OCI-LY1 (cell line): ENCODE results near the gene VSTM4.

Experiments used
- H2AFZ ChIP-seq: fragments of 200-600 bp; sonication (generic), shearing (Covaris generic); 2 replicates; pipeline ENCODE4 v1.6.0; 2014; ENCODE audit warnings: antibody characterized with exemption, mild to moderate bottlenecking, low read length
- H3F3A ChIP-seq: fragments of 200-600 bp; sonication (generic), shearing (Covaris generic); 2 replicates; pipeline ENCODE4 v1.6.0; 2014; ENCODE audit warnings: mild to moderate bottlenecking, antibody characterized with exemption, low read length, moderate library complexity; ENCODE audit not compliant: insufficient read depth
- H3K27ac ChIP-seq: fragments of 200-600 bp; sonication (generic); 2 replicates; pipeline ENCODE4 v1.5.1; 2014; ENCODE audit warnings: low read length, mixed run types, mild to moderate bottlenecking, low read depth; ENCODE audit not compliant: poor library complexity, severe bottlenecking
- H3K27me3 ChIP-seq: fragments of 200-600 bp; sonication (generic); 2 replicates; pipeline ENCODE4 v1.6.0; 2014; ENCODE audit warnings: antibody characterized with exemption, mild to moderate bottlenecking, low read length, moderate library complexity; ENCODE audit not compliant: insufficient read depth
- H3K36me3 ChIP-seq: fragments of 200-600 bp; sonication (generic); 2 replicates; pipeline ENCODE4 v1.6.1; 2014; ENCODE audit warnings: mild to moderate bottlenecking, antibody characterized with exemption, low read length, moderate library complexity, mixed read lengths; ENCODE audit not compliant: insufficient read depth
- H3K4me1 ChIP-seq: fragments of 200-600 bp; sonication (generic); 2 replicates; pipeline ENCODE4 v1.5.1; 2014; ENCODE audit warnings: mild to moderate bottlenecking, low read length, moderate library complexity; ENCODE audit not compliant: insufficient read depth, severe bottlenecking
- H3K4me2 ChIP-seq: fragments of 200-600 bp; sonication (generic), shearing (Covaris generic); 2 replicates; pipeline ENCODE4 v1.6.1; 2014; ENCODE audit warnings: low read length
- H3K4me3 ChIP-seq: fragments of 200-600 bp; sonication (generic); 2 replicates; pipeline ENCODE4 v1.5.1; 2014; ENCODE audit warnings: low read length, low read depth, mild to moderate bottlenecking, mixed read lengths; ENCODE audit not compliant: poor library complexity, severe bottlenecking
- H3K79me2 ChIP-seq: fragments of 200-600 bp; shearing (Covaris generic); 2 replicates; pipeline ENCODE4 v1.6.1; 2016; ENCODE audit warnings: mixed run types, low read length, mixed read lengths; ENCODE audit not compliant: insufficient read depth
- H3K9ac ChIP-seq: fragments of 200-600 bp; sonication (generic), shearing (Covaris generic); 2 replicates; pipeline ENCODE4 v1.6.1; 2014; ENCODE audit warnings: mild to moderate bottlenecking, low read length, mixed read lengths
- H3K9me2 ChIP-seq: fragments of 200-600 bp; sonication (generic), shearing (Covaris generic); 2 replicates; pipeline ENCODE4 v1.6.1; 2014; ENCODE audit warnings: low read depth, mild to moderate bottlenecking, low read length, mixed read lengths
- H3K9me3 ChIP-seq: fragments of 200-600 bp; shearing (Covaris generic); 2 replicates; pipeline ENCODE4 v1.6.1; 2014; ENCODE audit warnings: low read length, mixed read lengths
- H4K20me1 ChIP-seq: fragments of 200-600 bp; sonication (generic), shearing (Covaris generic); 2 replicates; pipeline ENCODE4 v1.6.0; 2016; ENCODE audit warnings: mild to moderate bottlenecking, low read length; ENCODE audit not compliant: insufficient read depth
- EZH2 ChIP-seq: fragments of 200-600 bp; sonication (generic), shearing (Covaris generic); IDR thresholded peaks from 2 replicates; pipeline ENCODE4 v1.8.0; 2017; ENCODE audit warnings: borderline replicate concordance, mixed run types, mild to moderate bottlenecking, antibody characterized with exemption, low read length, moderate library complexity, mixed read lengths
- TF ChIP-seq, protein P1 (sequence below): fragments of 200-600 bp; sonication (generic), shearing (Covaris generic); IDR thresholded peaks from 2 replicates; pipeline ENCODE4 v1.5.1; 2017; ENCODE audit warnings: mild to moderate bottlenecking, antibody characterized with exemption, low read length, moderate library complexity, mixed read lengths

VSTM4 gene

GRCh38 chr10:49050366-49050765 lies 65.0 kb downstream of the VSTM4 start:
- Histone ChIP-seq H3K27me3 (no peaks in the 10 kb centered on the region), H2AFZ (no peak overlapping the region), H3K36me3 (no peaks in the 10 kb centered on the region), H4K20me1 (no peaks in the 10 kb centered on the region), H3K4me1 (peaks cover 12% of the 10 kb centered on the region), H3K79me2 (no peaks in the 10 kb centered on the region), H3K9me3 (no peaks in the 10 kb centered on the region), H3K4me2 (no peak overlapping the region), H3K4me3 (no peak overlapping the region), H3F3A (no peaks in the 10 kb centered on the region), H3K27ac (no peak overlapping the region), H3K9me2 (no peaks in the 10 kb centered on the region), H3K9ac (no peak overlapping the region)
- TF ChIP-seq EZH2, result no peak
- TF ChIP-seq, protein P1, sequence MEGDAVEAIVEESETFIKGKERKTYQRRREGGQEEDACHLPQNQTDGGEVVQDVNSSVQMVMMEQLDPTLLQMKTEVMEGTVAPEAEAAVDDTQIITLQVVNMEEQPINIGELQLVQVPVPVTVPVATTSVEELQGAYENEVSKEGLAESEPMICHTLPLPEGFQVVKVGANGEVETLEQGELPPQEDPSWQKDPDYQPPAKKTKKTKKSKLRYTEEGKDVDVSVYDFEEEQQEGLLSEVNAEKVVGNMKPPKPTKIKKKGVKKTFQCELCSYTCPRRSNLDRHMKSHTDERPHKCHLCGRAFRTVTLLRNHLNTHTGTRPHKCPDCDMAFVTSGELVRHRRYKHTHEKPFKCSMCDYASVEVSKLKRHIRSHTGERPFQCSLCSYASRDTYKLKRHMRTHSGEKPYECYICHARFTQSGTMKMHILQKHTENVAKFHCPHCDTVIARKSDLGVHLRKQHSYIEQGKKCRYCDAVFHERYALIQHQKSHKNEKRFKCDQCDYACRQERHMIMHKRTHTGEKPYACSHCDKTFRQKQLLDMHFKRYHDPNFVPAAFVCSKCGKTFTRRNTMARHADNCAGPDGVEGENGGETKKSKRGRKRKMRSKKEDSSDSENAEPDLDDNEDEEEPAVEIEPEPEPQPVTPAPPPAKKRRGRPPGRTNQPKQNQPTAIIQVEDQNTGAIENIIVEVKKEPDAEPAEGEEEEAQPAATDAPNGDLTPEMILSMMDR, result no peak

- Histone ChIP-seq H3K9me2 (no peaks in the 10 kb centered on the region), H3K4me3 (no peak overlapping the region), H3K27ac (no peak overlapping the region), H3K27me3 (no peaks in the 10 kb centered on the region), H2AFZ (no peak overlapping the region), H3K36me3 (no peaks in the 10 kb centered on the region), H4K20me1 (no peaks in the 10 kb centered on the region), H3K9ac (no peak overlapping the region), H3F3A (no peaks in the 10 kb centered on the region), H3K79me2 (no peaks in the 10 kb centered on the region), H3K4me1 (peaks cover 12% of the 10 kb centered on the region), H3K4me2 (no peak overlapping the region), H3K9me3 (no peaks in the 10 kb centered on the region)
- no peak for TF ChIP-seq EZH2
- TF ChIP-seq, protein P1, result no peak
Measured at GRCh38 chr10:49049660-49050059, 65.7 kb downstream of the VSTM4 start.

DNA sequence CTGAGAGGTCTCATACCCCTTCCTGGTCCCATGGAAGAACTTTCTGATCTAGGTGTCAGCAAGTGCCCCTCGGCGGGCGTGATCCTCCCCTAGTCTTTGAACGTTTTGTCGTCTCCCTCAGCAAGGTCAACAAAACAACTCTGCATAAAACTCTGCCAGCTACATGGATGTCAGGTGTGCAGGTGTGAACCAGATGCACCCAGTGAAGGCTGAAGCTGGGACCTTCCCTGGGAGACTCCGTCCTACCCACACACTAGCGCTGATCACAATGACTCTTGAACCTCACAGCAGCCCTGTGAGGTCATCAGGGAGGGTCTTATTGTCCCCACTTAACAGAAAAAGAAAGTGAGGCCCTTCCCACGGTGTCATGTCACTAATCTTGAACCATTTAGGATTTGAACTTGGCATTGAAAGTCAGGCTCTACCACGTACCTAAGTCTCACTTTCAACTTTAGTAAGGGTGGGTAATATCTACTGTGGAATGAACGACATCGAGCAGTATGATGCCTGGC lies 68.1 kb downstream of the VSTM4 start:
- Histone ChIP-seq H3K4me1 (no peaks in the 10 kb centered on the region), H3K27ac (no peak overlapping the region), H3K9ac (no peak overlapping the region), H4K20me1 (no peaks in the 10 kb centered on the region), H3F3A (no peaks in the 10 kb centered on the region), H2AFZ (no peak overlapping the region), H3K9me2 (no peaks in the 10 kb centered on the region), H3K36me3 (no peaks in the 10 kb centered on the region), H3K4me3 (no peak overlapping the region), H3K79me2 (no peaks in the 10 kb centered on the region), H3K27me3 (no peaks in the 10 kb centered on the region), H3K4me2 (no peak overlapping the region), H3K9me3 (no peaks in the 10 kb centered on the region)
- TF ChIP-seq, protein P1, result no peak
- TF ChIP-seq EZH2, result no peak
